Measurements from ENCODE around the gene ENOX1. TPM values are rescaled to one million over a fixed set of nuclear protein-coding genes. Genes with fewer than 3 reads are reported as not detected.

Gene ENOX1
- total and polyA plus RNA-seq, 2 of the 8 experiments (the other 6 are each of a cell fraction or from before 2014, with no cell fraction given): 0.23 to 0.37 TPM

DNA sequence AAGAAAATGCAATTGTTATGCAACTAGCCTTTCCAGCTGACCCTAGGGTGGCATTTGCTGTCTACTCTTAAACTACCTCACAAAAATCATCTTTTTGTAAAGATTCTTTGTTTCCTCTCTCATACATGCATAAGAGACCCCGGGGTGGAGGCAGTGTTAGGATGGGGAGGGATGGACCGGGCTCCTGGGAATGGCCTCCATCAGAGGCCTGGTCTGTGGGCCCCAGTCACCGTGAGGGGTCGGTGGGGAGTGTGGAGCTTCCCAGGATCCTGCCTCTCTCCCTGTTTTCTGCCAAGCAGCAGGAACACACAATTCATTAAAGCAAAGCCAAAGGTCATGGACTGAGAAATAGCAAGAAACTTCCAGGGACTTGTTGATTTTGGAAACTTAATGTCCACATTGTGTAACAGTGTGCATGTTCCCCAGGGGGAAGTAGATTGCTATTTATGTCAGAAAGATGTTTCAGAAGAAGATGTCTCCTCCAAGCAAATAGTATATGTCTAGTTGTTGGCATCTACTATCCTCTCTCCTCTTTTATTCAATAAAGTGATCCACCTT, 241.4 kb downstream of the ENOX1 start:
- 87% methylated on average over 4 of the region's 4 CpGs; no CpG with 5 or more reads in 1 of the 2 experiments for WGBS, 2 experiments (ENCODE audit: extremely low coverage in 1 of 2, insufficient coverage in 1 of 2, insufficient read length in 1 of 2, insufficient replicate concordance in 2 of 2, low coverage in 1 of 2, low lambda C conversion rate in 2 of 2, missing lambda C conversion rate in 1 of 2)
- Histone ChIP-seq H3K14ac (ENCODE audit: insufficient read length) (no peak overlapping the region), H2AFZ (ENCODE audit: low read length) (no peak overlapping the region), H4K91ac (replicated peaks; ENCODE audit: insufficient read length, low read length) (no peak overlapping the region), H2BK12ac (ENCODE audit: low read depth, low read length) (no peak overlapping the region), H3K79me1 (ENCODE audit: low read depth, low read length) (no peaks in the 10 kb centered on the region), H3K79me2 (ENCODE audit: control insufficient read depth in 1 of 2, insufficient read depth in 2 of 2, low read length in 2 of 2) (no peaks in the 10 kb centered on the region), H2BK20ac (ENCODE audit: low read length) (no peak overlapping the region), H3K4me3 (ENCODE audit: extremely low read depth in 1 of 4, insufficient read depth in 2 of 4, low read depth in 3 of 4, low read length in 4 of 4) (no peak overlapping the region), H3K27ac (ENCODE audit: low read depth, low read length) (no peak overlapping the region), H2BK5ac (ENCODE audit: low read depth, low read length) (no peak overlapping the region), H3K36me3 (ENCODE audit: control insufficient read depth in 2 of 4, insufficient read depth in 4 of 4, low read length in 3 of 4) (no peaks in the 10 kb centered on the region), H4K8ac (ENCODE audit: extremely low read depth, insufficient read depth, low read length) (no peak overlapping the region), H3K4ac (replicated peaks; ENCODE audit: insufficient read length, low read depth, low read length) (no peak overlapping the region), H3K56ac (replicated peaks; ENCODE audit: insufficient read length, low read depth, low read length) (no peak overlapping the region), H3K18ac (ENCODE audit: extremely low read depth, low read length) (no peak overlapping the region), H2BK15ac (ENCODE audit: low read length) (no peak overlapping the region), H3K23me2 (ENCODE audit: low read depth, low read length) (no peaks in the 10 kb centered on the region), H4K5ac (ENCODE audit: insufficient read length, low read depth, low read length) (no peak overlapping the region), H2BK120ac (replicated peaks; ENCODE audit: low read depth, low read length) (no peak overlapping the region), H3K4me2 (ENCODE audit: insufficient read depth in 1 of 2, low read depth in 2 of 2, low read length in 2 of 2) (no peak overlapping the region), H4K20me1 (replicated peaks in 1 of 2; ENCODE audit: control insufficient read depth in 1 of 2, insufficient read depth in 2 of 2, low read length in 2 of 2) (no peaks in the 10 kb centered on the region), H3K4me1 (replicated peaks in 1 of 4; ENCODE audit: control insufficient read depth in 3 of 4, insufficient read depth in 4 of 4, low read length in 3 of 4) (no peaks in the 10 kb centered on the region), H3K9ac (replicated peaks in 1 of 4; ENCODE audit: extremely low read depth in 1 of 4, low read depth in 3 of 4, low read length in 3 of 4) (no peak overlapping the region; a peak in 1 of 7 replicates), H2AK5ac (ENCODE audit: low read depth, low read length) (no peak overlapping the region), H3K23ac (ENCODE audit: insufficient read length) (no peak overlapping the region), H3K27me3 (replicated peaks in 1 of 4; ENCODE audit: control insufficient read depth in 3 of 4, extremely low read depth in 1 of 4, insufficient read depth in 3 of 4, low read length in 3 of 4) (no peaks in the 10 kb centered on the region), H3K9me3 (ENCODE audit: insufficient read depth in 2 of 2, low read depth in 1 of 2, low read length in 1 of 2) (no peaks in the 10 kb centered on the region)
- FAIRE-seq (no peak), DNase-seq (ENCODE audit: low read depth in 1 of 2, low spot score in 2 of 2) (no peak)
- CTCF ChIA-PET (ENCODE audit: partially characterized antibody): no interaction called here
- POLR2A ChIA-PET (ENCODE audit: partially characterized antibody): no interaction called here
- TF ChIP-seq TEAD4 (IDR thresholded peaks at IDR 0.05; ENCODE audit: low read depth, low read length) (no peak), HDAC6 (IDR thresholded peaks at IDR 0.05; ENCODE audit: low read depth, low read length) (no peak), BCL11A (IDR thresholded peaks at IDR 0.05; ENCODE audit: low read depth in 2 of 2, low read length in 2 of 2) (no peak), EGR1 (IDR thresholded peaks at IDR 0.05; ENCODE audit: borderline replicate concordance, low read depth, low read length) (no peak), TBP (IDR thresholded peaks at IDR 0.05; ENCODE audit: low read depth, low read length) (no peak), POU5F1 (IDR thresholded peaks at IDR 0.05; ENCODE audit: low read depth, low read length) (no peak), KDM5A (IDR thresholded peaks at IDR 0.05; ENCODE audit: low read length) (no peak), CREB1 (IDR thresholded peaks at IDR 0.05) (no peak)

All from H1 (cell line).